GM18907 (cell line): ENCODE data around the gene NAT9.

Experiments used
- ATAC-seq: cut with Tn5 transposase; IDR thresholded peaks from one replicate; pipeline ENCODE4 v1.9.1; 2021; ENCODE audit warnings: mild to moderate bottlenecking, moderate library complexity; ENCODE audit not compliant: unreplicated experiment

Gene NAT9

DNA sequence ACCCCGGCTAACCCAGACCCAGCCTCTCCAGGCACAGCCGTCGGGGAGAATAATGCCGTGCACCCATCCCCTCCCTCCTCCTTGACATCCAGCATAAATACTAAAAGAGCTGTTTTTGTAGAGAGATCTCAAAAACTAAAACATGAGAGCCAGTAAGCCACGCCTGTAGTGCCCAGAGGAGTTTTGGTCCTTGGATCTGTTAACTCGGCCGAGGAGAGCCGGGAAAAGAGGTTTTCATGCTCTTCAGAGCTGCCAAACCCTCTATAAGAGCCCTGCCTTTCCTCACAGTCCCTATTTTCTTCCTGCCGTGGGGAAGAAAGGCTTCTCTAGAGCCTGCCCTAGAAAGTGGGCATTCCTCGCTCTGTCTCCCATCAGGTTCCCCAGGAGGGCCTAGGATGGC lies 30.2 kb upstream of the NAT9 start:
- no peak for ATAC-seq

DNA sequence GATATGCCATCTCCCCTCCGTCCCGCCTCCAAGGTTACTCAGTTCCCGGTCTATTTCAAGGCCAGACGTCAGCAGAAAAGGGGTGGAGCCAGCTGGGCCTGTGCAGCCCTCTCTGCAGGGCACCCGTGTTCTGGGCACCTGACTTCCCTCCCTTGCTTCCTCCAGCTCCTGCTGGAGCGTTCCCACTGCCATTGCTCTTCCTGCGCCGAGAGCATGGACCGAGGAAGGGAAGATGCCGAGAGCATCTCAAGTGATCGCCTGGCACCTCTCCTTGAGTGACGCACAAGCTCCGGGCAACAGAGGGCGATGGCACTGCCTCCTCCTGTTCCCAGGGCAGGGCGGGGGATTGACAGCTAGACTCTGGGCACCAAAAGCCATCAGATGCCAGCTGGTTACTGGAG lies 29.4 kb upstream of the NAT9 start:
- no peak for ATAC-seq

DNA sequence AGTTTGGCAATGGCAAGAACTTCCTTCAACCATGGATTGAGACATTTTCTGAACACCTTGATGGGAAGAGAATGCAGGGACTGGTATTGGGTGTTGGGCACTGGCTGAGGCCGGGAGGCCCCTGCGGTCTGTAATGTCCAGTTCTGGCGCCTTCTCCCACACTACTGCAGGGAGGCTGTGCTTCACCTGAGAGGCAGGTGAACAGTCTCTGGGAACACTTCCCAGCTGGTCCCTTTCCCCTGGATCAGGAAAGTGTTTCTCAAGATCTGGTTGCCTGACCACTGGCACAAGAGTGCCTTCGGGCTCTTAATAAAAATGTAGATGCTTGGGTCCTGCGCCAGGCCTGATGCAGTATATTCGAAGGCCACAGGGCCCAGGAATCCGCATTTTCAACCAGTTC lies 28.5 kb upstream of the NAT9 start:
- no peak for ATAC-seq

DNA sequence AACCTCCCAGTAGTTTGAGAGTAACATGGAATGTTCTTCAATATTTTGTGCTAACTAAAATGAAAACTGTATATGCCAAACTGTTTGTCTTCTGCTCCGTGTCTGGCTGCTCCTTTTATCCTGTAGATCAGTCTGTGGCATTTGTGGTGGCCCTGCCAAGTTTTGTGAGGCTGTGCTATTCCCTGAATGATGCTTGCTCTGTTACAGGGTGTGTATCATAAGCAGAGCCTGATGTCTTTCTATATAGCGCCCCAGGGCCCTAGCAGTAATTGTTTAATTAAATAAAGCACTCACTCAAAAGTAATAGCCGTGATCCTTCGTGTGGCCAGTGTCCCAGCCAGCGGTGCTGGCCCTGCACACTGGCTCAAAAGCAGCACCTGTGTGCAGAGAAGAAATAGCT lies 27.8 kb upstream of the NAT9 start:
- ATAC-seq = no peak

DNA sequence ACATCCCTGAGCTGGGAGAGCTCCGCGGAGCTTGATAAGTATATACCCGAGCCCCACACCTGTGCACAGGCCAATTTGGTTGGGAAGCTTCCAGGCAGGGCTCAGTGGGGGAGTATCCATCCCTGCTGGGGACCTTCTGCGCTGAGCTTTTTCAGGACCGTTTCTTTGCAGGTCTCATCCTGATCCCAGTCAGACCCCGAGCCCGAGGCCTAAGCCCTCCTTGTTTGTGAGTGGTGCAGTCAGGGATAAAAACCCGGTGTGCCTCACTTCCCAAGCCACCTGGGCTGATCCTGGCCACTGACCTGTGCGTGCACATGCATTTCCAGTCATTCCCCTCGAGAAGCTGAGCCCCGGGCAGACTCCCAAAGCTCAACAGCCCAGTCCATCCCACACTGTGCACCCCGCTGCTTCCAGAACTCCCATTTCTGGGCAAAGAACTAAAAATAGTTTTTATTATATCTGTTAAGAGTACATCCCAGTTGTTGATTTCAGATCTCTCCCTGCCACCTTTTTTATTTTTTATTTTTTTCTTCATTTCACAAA lies 27.3 kb upstream of the NAT9 start:
- no peak for ATAC-seq

DNA sequence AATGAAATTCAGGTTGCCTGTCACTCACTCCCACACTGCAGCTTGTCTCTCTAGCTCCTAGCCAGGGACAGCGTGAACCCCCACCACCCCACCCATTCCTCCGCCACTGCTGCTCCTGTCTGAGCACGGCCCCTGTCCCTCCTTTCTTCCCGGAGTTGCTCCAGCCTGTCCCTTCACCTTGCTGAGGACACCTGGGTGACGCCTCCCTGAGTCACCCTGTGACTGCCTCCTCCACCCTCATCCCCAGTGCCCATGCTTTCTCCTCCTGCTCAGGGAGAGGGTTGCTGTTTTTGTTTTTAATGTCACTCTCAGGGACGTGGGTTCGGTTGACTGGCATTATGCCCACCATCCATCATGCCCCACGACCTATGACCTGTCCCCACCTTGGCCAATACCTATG lies 25.8 kb upstream of the NAT9 start:
- no peak for ATAC-seq

DNA sequence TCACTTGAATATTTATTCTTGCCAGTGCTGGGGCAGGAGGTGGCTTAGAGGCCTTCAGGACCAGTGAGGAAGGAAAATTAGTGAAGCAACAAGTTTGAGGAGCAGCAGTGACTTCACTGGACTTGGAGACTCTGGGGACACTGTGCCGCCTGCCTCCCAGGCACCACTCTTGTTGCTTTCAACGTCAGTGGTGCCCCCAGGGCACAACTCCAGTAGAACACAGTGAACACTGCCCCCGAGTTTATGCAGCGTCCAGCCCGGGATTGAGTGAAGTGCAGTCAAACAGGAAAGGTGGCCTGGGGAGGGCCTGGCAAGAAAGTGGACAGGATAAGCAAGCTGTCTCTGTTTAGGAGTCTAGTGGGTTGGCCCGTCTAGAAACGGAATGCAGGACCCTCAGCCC lies 24.4 kb upstream of the NAT9 start:
- ATAC-seq = no peak

DNA sequence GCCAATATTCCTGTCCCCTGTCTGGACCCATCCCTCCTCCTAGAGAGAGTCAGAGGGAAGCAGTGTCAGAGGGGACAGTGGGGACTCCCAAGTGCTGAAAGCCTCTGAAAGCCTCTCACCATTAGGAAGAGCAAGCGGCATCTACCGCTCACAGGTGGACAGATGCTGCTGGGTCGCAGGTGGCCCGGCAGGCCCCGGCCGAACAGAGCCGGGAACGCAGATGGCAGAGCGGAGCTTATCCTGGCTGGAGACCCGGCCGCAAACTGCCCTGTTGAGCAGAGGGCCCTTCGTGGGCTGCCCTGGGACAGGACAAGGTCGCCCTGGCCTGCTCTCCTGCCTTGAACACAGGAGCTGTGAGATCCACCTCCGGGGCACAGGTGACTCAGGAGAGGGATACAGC lies 23.0 kb upstream of the NAT9 start:
- no peak for ATAC-seq

DNA sequence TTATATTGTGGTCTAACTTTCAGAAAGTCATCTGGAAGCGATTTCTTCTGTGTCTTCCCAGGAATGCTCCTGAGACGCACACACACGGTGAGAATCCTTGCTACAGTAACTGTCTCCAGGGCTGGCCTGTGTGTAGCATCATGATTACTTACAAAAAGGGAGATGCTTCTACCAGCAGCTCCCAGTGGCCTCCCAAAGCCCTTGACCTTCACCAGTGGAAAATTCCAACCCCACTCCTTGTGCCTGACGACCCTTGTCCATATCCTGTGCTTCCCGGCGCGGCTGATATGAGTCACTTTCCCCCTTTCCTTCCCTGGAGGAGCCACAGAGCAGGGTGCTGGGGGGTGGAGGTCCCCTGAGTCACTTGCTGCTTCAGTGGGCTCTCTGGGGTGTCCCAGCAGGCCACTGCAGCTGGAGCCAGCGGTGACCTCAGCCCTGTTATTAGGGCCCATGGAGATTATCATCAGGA lies 22.1 kb upstream of the NAT9 start:
- no peak for ATAC-seq

DNA sequence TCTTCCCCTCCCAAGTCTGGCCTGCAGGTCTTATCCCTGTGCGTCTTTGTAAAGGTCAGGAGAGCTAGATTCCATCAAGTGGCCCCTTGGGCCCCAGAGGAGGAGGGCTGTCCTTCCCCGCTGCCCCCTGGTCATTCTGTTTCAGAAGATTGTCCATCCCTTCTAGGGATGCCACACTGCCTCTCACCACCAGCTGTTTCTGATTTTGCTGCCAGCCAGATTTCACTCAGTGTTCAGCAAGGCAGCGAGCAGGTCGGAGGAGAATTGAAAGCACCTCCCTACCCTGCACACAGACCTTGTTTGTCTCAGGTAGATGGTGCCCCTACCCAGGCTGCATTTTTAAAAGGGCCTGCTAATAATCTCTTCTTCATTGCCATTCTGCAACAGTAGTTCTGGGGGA lies 21.7 kb upstream of the NAT9 start:
- ATAC-seq = no peak

DNA sequence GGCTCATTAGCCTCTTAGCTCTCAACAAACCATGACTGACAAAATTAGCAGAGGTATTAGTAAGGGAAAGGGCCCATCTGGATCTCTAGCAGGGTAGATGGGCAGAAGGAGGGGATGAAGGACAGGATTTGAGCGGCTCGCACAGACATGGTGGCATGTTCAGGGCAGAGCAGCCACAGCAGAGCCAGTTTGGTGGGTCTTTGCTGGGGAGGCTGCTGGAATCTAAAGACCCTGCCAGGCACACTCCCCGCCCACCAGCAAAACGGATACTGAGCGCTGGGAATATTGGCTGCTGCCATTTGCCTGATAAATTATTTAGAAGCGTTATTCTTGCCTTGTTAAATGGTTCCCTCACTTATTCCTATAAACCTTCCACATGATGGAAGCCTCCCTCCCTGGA lies 20.7 kb upstream of the NAT9 start:
- no peak for ATAC-seq

DNA sequence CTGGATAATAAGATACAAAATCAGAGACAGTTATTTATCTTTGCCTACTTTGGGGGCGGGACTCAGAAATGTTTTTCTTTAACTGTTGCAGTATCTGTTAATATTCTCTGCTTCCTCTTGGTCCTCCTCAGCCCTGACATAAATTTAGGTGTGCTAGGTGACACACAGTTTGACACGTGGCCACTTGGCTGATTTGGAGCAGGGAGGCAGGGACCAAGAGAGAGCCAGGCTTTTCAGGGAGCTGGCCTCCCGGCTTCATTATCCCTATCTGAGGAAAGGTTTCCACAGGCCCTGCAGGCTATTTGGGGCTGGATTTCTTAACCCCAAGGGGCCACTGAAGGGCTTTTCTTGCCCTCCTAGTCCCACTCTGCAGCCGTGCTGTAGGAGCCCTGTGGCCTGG lies 20.1 kb upstream of the NAT9 start:
- no peak for ATAC-seq

DNA sequence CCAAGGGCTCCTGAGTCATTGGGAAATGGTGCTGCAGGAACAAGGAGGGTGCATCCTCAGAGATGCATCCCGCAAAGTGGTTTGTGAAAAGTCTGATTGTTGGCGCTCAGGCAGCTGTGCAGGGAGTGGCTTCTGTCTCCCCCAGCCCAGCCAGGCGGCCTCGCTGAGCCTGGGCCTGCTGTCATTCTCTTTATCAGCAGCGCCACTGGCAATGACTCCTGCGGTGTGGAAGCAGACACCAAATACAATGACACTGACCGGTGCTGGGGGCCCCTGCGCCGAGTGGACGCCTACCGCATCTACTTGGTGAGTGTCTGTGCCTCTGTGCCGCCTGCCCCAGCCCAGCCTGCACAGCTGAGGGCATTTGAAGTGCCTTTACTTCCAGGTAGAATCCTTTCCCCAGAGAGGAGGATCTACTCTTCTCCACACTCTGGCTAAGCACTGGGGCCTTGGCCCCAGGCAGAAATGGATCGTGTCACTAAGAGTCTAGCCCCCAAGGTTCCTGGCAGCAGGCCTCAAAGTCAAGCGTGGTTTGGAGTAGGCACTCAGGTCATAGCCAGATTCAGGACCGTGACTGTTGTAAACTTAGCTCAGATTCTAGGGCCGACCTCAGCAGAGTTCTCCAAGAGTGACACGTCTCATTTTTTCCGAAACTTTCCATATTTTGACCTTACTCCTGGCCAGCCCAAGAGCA lies 19.3 kb upstream of the NAT9 start:
- ATAC-seq = no peak

DNA sequence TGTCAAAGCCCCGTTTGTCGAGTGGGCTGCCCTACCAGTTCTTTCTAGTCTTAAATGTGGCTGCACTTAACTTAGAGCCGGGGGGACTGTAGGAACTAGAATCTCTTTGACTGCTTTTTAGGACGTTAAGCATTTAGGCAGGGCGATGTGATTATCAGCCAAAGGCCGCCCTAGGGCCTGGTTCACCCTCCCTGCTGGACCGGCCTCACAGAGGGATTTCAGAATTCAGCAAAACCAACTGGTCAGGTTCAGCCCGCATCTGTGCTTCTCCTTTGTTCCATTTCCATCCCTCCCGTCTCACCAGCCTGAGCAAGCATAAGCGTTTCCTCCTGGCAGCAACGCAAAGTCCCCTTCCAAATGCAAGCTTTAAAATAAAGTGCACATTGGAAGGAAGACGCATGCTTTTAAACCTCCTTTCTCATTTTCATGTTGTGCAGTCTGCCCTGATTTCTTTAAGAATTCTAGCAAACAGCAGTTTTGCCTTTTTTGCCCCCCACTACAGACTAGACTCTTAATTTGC lies 16.5 kb upstream of the NAT9 start:
- ATAC-seq = no peak

DNA sequence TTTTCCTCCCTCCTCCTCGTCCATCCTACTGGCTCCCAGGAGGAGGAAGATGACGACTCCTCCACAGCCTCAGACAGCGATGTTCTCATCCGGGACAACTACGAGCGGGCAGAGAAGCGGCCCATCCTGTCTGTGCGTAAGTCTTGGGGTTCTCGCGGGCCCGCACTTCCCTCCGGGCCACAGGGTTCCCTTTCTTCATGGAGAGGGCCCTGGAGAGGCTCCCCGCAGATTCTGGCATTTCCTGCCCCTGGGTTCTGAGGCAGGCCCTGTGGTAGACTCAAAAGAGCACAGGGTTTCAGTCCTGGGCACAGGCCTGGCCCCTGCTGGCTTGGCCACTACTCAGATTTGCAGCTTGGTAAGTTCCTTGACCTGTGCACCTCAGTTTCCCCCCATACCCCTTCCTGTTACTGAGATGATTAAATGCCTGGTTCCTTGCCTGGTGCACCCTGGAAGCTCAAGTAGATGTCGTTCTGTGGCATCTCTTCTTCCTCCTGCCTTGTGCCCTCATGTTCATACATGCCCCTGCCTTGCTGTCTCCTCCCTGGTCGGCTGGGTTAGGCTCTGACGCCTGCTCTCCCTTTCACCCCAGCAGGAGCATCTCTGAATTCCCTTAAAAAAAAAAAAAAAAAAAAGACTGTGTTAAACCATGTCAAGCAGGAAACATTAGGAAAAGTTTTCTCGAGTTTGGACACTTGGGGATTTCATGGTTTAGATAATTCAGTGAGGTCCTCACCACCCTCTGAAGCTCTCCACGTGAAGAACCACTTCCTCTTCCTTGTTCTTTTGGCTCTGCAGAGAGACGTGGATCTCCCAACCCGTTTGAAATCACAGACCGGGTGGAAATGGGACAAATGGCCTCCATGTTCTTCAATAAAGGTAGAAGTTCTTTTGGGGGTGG lies 14.3 kb upstream of the NAT9 start:
- ATAC-seq = no peak

DNA sequence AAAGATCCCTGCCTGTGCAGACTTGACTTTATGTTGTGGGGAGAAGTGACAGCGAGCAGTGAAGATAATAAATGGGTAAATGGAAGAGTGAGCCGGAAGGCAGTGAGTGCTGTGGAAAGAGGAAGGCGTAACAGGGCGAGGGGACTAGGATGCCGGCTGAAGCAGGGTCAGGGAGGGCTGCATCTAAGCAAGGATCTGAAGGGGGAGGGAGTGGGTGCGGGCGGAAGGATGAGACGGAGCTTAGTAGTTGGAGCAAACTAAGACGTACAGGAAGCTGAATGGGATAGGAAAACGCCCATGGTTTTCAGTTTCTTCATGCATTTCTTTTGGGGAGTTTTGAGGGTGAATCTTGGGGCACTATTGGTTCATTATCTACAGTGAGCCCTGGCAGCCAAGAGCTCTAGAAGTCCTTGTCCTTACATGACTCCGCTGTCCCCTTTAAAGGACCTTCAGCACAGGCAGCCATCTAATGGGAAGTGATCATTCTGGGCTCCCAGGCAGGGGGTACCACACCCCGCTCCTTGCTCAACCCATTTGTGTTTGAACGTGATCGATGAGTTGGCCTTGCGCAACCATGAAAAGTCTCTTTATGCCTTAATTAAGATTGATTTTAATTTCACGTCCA lies 10.4 kb upstream of the NAT9 start:
- no peak for ATAC-seq

DNA sequence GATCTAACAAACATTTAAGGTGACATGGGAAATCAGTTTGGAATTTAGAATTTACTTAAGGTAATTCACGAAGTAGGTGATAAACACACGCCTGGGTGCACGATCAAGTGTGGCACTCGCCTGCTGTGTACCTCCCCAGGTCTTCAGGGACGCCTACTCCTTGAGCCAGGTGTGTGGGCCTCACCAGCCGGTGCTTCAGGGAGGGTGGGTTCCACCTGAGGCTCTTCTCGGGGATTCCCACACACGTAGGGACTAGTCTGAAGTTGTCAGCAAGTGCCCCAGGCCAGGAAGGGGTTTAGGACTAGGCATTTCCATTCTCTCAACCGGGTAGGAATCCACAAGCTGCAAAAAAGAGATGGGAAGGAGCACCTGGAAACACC lies 9.8 kb upstream of the NAT9 start:
- no peak for ATAC-seq

DNA sequence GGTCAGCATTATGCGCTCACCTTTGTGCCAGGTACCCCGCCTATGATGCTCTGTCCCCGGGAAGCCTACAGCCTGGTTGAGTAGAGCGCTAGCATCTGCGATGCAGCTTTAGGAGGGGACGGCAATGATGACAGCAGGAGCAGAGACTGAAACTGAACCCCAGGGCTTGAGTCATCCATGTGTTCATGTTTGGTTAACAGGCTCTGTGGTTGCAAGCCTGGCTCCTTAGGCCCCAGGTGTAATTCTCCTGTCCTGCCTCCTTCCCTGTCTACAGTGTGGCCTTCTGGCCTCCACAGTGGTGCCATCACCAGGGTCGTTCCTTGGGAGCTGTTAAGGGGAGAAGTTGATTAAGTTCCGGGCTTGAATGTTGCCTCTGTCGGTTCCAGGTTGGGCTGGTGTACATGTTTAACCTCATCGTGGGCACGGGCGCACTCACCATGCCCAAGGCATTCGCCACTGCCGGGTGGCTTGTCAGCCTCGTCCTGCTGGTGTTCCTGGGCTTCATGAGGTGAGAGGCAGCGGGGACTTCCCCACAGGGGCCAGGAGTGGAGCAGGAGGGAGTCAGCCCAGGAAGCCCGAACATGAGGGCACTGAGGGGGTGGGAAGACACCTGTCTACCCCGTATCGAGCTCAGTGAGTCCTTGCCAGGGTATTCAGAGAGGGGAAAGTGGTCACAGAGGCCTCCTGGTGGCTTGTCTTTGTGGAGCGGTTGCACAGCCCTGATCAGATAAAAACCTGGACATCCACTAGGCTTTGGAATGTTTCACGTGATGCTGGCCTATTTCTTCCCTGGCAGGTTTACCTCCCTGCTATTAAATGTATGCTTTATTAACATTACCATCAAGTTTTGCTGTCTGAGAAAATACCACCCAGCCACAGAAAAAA lies 9.2 kb upstream of the NAT9 start:
- no peak for ATAC-seq

DNA sequence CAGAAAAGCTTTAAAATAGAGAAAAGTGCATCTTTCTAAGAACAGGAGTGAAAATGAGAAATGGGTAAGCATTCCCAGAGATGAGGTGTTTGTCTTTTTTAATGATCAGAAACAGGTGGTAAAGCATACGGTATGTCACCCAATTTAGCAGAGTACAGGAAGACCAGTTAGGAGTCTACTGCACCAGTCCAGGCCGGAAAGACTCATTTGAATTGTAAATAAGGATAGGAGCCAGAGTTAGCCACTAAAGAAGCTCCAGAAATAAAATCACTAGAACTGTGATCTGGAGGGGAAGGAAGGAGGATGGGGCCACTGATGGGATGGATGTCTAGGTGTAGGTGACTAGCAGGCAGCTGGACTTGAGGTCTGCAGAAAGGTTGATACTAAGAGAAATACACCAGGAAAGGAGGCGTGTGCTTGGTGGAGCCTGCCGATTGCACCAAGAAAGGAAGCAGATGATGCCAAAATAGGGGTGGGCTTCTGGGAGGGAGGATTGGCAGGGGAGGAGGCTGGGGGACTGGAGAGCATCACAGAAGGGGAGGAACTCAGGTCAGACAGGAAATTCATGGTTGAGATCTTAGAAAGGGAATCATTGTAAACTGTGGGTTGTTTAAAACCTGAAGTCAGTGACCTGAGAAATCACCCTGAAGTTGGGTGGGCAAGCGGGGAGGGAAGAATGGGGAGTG lies 8.1 kb upstream of the NAT9 start:
- no peak for ATAC-seq

DNA sequence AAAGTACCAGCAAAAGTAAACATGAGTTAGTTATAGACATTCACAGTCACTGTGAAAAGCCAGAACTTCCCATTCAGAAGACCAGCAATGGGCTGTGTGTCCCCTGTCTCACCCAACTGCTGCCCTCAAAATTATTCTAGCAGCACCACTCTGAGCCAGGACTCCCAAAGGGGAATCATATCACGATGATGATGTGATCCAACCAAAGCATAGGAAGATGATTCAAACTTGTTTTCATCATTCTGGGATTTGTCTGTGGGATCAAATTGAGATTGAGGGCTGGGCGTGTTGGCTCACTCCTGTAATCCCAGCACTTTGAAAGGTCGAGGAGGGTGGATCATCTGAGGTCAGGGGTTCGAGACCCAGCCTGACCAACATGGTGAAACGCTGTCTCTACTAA lies 6.4 kb upstream of the NAT9 start:
- ATAC-seq = no peak
